Suprapubic skin (tissue), 4 donors: ENCODE measurements around the gene ADISSP. TPM values are rescaled to one million over a fixed set of nuclear protein-coding genes. Genes with fewer than 3 reads are reported as not detected.
A peak's percentile ranks its signal among the peaks of the same experiment; 100 is the strongest.

ENCODE experiments used
- DNase-seq, 2 donors: peaks; one replicate each; pipeline ENCODE4 v3.0.0-alpha.2; 2019; ENCODE audit warnings: low spot score in 2 of 2
- H3K27ac ChIP-seq: fragments of 200-600 bp; sonication (generic); one replicate; pipeline ENCODE4 v1.5.1; 2019
- H3K27me3 ChIP-seq: fragments of 200-600 bp; sonication (generic); one replicate; pipeline ENCODE4 v1.5.1; 2019
- H3K36me3 ChIP-seq: fragments of 200-600 bp; sonication (generic); one replicate; pipeline ENCODE4 v1.5.1; 2019
- H3K4me1 ChIP-seq: fragments of 200-600 bp; sonication (generic); one replicate; pipeline ENCODE4 v1.5.1; 2019
- H3K4me3 ChIP-seq: fragments of 200-600 bp; sonication (generic); one replicate; pipeline ENCODE4 v1.5.1; 2019; ENCODE audit warnings: mild to moderate bottlenecking
- H3K9me3 ChIP-seq: fragments of 200-600 bp; sonication (generic); one replicate; pipeline ENCODE4 v1.5.1; 2019
- CTCF ChIP-seq, 2 donors: fragments of 200-600 bp in 1 of 2; fragments of 450-650 bp in 1 of 2; sonication (generic) in 1 of 2; IDR thresholded peaks; one replicate each; pipeline ENCODE4 v1.5.1; 2016 to 2019; ENCODE audit warnings: antibody characterized with exemption in 2 of 2, mild to moderate bottlenecking in 1 of 2, moderate library complexity in 1 of 2
- EP300 ChIP-seq: sonication (generic); formaldehyde crosslinking; IDR thresholded peaks from one replicate; pipeline ENCODE4 v1.6.1; 2017; ENCODE audit warnings: antibody characterized with exemption
- POLR2A ChIP-seq, 2 donors: fragments of 450-650 bp; IDR thresholded peaks; one replicate each; pipeline ENCODE4 v1.6.1; 2017; ENCODE audit warnings: antibody characterized with exemption in 2 of 2, mild to moderate bottlenecking in 2 of 2, moderate library complexity in 2 of 2
- POLR2AphosphoS5 ChIP-seq, 3 donors: sonication (generic); formaldehyde crosslinking; IDR thresholded peaks; one replicate each; pipeline ENCODE4 v1.6.1; 2017; ENCODE audit warnings: antibody characterized with exemption in 3 of 3
- WGBS: methylation state at CpG from one replicate; pipeline ENCODE4 v1.1.5; 2018; 5-methylcytosine and 5-hydroxymethylcytosine counted together
- total RNA-seq, 4 donors: library from RNA; depleted of rRNA; stranded (reverse); fragments of >200 nt; gene quantifications; one replicate each; pipeline ENCODE4 v1.1.0, GENCODE V29; 2016

Gene ADISSP
- total RNA-seq, 4 donors from 2014 or later = 8.4 to 20.3 (median 18.9) TPM

DNA sequence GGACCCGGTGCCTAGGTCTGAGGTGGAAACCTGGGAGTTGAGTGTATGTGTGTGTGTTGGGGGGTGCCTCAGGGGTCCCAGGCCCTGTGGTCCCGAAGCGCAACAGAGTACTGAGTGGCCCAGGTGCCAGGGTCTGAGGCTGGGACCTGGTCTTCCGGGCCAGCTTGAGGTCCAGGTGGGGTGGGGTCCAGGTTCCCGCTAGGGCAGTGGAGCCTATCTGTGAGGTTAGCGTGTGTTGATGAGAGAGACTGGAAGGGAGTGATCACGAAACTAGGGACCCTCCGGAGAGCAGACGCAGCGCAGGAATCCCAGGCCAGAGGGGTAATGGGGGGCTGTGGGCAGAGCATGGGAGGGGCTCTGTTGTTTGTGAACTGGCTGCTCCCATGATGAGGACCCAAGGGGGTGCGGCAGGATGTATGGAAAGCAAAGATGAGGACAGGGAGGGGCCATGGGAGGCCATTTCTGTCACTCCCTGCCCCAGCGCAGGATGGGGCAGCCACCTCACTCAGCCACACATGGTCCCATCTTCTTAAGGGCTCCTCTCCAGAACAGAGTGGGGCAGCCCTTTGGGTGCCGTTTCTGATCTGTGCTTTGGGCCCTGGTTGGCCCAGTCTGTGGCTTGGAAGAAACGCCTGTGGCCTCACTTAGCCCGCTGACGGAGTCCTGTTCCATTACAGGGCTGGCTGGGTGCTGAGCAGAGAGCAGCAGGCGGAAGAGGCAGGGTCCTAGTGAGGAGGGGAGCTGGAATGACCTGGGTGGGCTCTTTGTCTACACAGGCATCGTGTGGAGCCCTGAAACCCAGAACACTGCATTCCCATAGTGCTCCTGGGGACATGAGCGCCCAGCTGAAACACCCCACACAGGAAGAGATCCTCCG lies 34.2 kb downstream of the ADISSP start:
- peak overlapping the region; percentile 50 for H3K4me3 ChIP-seq
- TF ChIP-seq CTCF (IDR thresholded peaks at IDR 0.05) (no peak), EP300 (no peak), POLR2A (IDR thresholded peaks at IDR 0.05) (no peak)
- no peaks in the 10 kb centered on the region for H3K9me3 ChIP-seq
- peaks cover 11% of the 10 kb centered on the region for H3K4me1 ChIP-seq
- peak overlapping the region; percentile 21 for H3K27ac ChIP-seq
- no peak for DNase-seq
- no peaks in the 10 kb centered on the region for H3K27me3 ChIP-seq
- no peaks in the 10 kb centered on the region for H3K36me3 ChIP-seq
- 60% methylated on average over 12 of the region's 20 CpGs for WGBS

GRCh38 chr20:3732327-3733118 lies 35.0 kb downstream of the ADISSP start, which contains the start of gene HSPA12B:
Gene HSPA12B (plus strand): TSS chr20:3732685. CDS start chr20:3738675, 5,990 bp downstream.
- TF ChIP-seq EP300 (no peak), CTCF (IDR thresholded peaks at IDR 0.05) (no peak), POLR2AphosphoS5 (IDR thresholded peaks at IDR 0.05) (no peak), POLR2A (IDR thresholded peaks at IDR 0.05) (no peak)
- peak within 1 kb of the TSS; percentile 59 for H3K27ac ChIP-seq
- H3K4me1 ChIP-seq = peaks cover 17% of the 10 kb centered on the region
- 13% methylated on average over 17 of the region's 67 CpGs for WGBS
- peak within 1 kb of the TSS; percentile 50 for H3K4me3 ChIP-seq
- H3K36me3 ChIP-seq = no peaks in the 10 kb centered on the region
- no peaks in the 10 kb centered on the region for H3K27me3 ChIP-seq
- H3K9me3 ChIP-seq = no peaks in the 10 kb centered on the region
- no peak for DNase-seq

GRCh38 chr20:3731944-3732326 lies 35.6 kb downstream of the ADISSP start:
- TF ChIP-seq POLR2AphosphoS5 (IDR thresholded peaks at IDR 0.05) = no peak
- no peak for TF ChIP-seq CTCF (IDR thresholded peaks at IDR 0.05)
- TF ChIP-seq EP300 = no peak
- no peak for TF ChIP-seq POLR2A (IDR thresholded peaks at IDR 0.05)
- no peak for DNase-seq
- no peaks in the 10 kb centered on the region for H3K9me3 ChIP-seq
- H3K36me3 ChIP-seq = no peaks in the 10 kb centered on the region
- peak overlapping the region; percentile 59 for H3K27ac ChIP-seq
- H3K27me3 ChIP-seq = no peaks in the 10 kb centered on the region
- H3K4me3 ChIP-seq = peak overlapping the region; percentile 50
- peaks cover 23% of the 10 kb centered on the region for H3K4me1 ChIP-seq
- 74% methylated on average over 3 of the region's 16 CpGs for WGBS

DNA sequence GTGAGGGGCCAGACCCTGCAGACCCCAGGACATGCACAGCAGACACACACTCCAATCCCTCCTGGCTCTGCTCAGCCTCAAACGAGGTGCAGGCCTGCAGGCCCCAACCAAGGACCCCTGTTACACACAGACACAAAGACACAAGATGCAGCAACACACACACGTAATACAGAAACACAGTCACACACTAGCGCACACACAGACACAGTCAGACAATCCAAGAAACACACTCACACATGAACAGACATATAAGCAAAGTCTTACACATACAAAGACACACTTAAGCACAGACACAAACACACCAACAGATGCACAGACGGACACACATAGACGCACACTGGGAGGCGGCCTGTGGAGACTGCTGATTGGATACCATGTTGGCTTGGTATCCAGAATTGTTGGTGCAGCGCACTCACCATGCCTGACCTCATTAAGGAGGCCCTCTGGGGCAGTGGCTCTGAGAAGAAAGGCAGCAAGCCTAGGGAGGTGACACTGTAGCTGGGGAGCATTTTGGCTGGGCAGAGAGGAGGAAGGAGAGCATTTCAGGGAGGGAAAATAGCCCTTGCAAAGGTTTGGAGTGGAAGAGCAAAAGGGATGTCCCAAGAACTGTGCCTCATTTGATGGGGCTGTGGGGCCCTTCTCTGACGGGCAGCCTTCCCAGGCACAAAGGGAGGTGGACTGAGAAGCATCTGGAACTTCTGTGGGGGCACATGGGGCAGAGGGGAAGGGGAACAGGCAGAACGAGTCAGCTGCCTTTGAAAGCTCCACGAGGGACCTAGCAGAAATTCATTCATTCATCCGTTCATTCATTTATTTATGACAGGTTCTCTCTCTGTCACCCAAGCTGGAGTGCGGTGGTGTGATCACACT lies 36.5 kb downstream of the ADISSP start:
- no peak for DNase-seq
- H3K4me3 ChIP-seq = no peak overlapping the region
- H3K4me1 ChIP-seq = peaks cover 23% of the 10 kb centered on the region
- no peaks in the 10 kb centered on the region for H3K36me3 ChIP-seq
- WGBS = 84% methylated on average over 12 of the region's 12 CpGs
- no peaks in the 10 kb centered on the region for H3K9me3 ChIP-seq
- TF ChIP-seq EP300 (no peak), POLR2A (IDR thresholded peaks at IDR 0.05) (no peak), CTCF (IDR thresholded peaks at IDR 0.05) (no peak), POLR2AphosphoS5 (IDR thresholded peaks at IDR 0.05) (no peak)
- H3K27me3 ChIP-seq = no peaks in the 10 kb centered on the region
- H3K27ac ChIP-seq = no peak overlapping the region
